ENCODE measurements around the gene PHLDA1.

- TF ChIP-seq EP300 (IDR thresholded peaks at IDR 0.05) (no peak), CTCF (IDR thresholded peaks at IDR 0.05) (peak; percentile 36 to 51 (median 45)), POLR2A (IDR thresholded peaks at IDR 0.05) (peak in 1 of 2 donors; percentile 42)
Measured at GRCh38 chr12:76031414-76032042, at the start of gene PHLDA1.
